CD4-positive, alpha-beta memory T cell (primary cell): ENCODE results near the gene TFAP2E. TPM values are rescaled to one million over a fixed set of nuclear protein-coding genes. Genes with fewer than 3 reads are reported as not detected.

ENCODE experiments used
- CTCF ChIA-PET: fragments of 350-600 bp; sonication (Branson Sonifier 250); formaldehyde crosslinking; loops from one replicate; lab custom pipeline; 2021; ENCODE audit warnings: inconsistent platforms; ENCODE audit not compliant: partially characterized antibody; lab: Charles Lee
- POLR2A ChIA-PET: fragments of 350-600 bp; sonication (Branson Sonifier 250); formaldehyde crosslinking; loops from one replicate; lab custom pipeline; 2021; ENCODE audit not compliant: partially characterized antibody; lab: Charles Lee
- DNase-seq, 5 donors: peaks; one replicate each; pipeline versions ENCODE4 v3.0.0 to v3.0.0-alpha.2; 2020 to 2022; ENCODE audit warnings: mixed read lengths in 1 of 5
- H3K27ac ChIP-seq: one replicate; pipeline ENCODE4 v1.7.0; 2013; ENCODE audit warnings: low read depth, low read length
- H3K27me3 ChIP-seq: 2 replicates; pipeline ENCODE4 v1.7.0; 2013; ENCODE audit warnings: mild to moderate bottlenecking, low read length, moderate library complexity; ENCODE audit not compliant: insufficient read depth
- H3K36me3 ChIP-seq: 2 replicates; pipeline ENCODE4 v1.7.0; 2013; ENCODE audit warnings: mild to moderate bottlenecking, low read length, moderate library complexity; ENCODE audit not compliant: insufficient read depth
- H3K4me1 ChIP-seq: 2 replicates; pipeline ENCODE4 v1.7.0; 2013; ENCODE audit warnings: mild to moderate bottlenecking, low read length, moderate library complexity; ENCODE audit not compliant: insufficient read depth
- H3K4me3 ChIP-seq, 2 donors: one replicate each; pipeline ENCODE4 v1.7.0; 2013; ENCODE audit warnings: low read length in 2 of 2, mild to moderate bottlenecking in 1 of 2
- H3K9me3 ChIP-seq, 2 donors: one replicate each; pipeline ENCODE4 v1.7.0; 2013; ENCODE audit warnings: low read length in 2 of 2, control low read depth in 1 of 2; ENCODE audit not compliant: control insufficient read depth in 1 of 2
- H3K27ac Mint-ChIP-seq, 7 donors: one replicate each; pipeline ENCODE4 v1.8.0; 2020 to 2021; ENCODE audit warnings: mixed read lengths in 7 of 7, mild to moderate bottlenecking in 6 of 7, inconsistent platforms in 3 of 7, moderate library complexity in 3 of 7
- H3K27me3 Mint-ChIP-seq, 2 donors: one replicate each; pipeline ENCODE4 v1.8.0; 2020 to 2021; ENCODE audit warnings: mixed read lengths in 2 of 2
- H3K36me3 Mint-ChIP-seq, 2 donors: one replicate each; pipeline ENCODE4 v1.8.0; 2020 to 2021; ENCODE audit warnings: mixed read lengths in 2 of 2, inconsistent platforms in 1 of 2, mild to moderate bottlenecking in 1 of 2
- H3K4me1 Mint-ChIP-seq, 4 donors: one replicate each; pipeline ENCODE4 v1.8.0; 2020 to 2021; ENCODE audit warnings: mixed read lengths in 4 of 4, mild to moderate bottlenecking in 1 of 4
- H3K4me3 Mint-ChIP-seq, 8 donors: one replicate each; pipeline ENCODE4 v1.8.0; 2020 to 2021; ENCODE audit warnings: mixed read lengths in 8 of 8, mild to moderate bottlenecking in 7 of 8, moderate library complexity in 6 of 8, inconsistent platforms in 3 of 8
- H3K9me3 Mint-ChIP-seq, 8 donors: one replicate each; pipeline ENCODE4 v1.8.0; 2020 to 2021; ENCODE audit warnings: mixed read lengths in 8 of 8, mild to moderate bottlenecking in 5 of 8, inconsistent platforms in 3 of 8, moderate library complexity in 1 of 8
- intact Hi-C: fragments of 100-400 bp; cut with micrococcal nuclease; formaldehyde crosslinking; loops from one replicate; pipeline ENCODE4 v1.15.1; 2023
- polyA plus RNA-seq, 2 donors: library from polyadenylated mRNA; unstranded; fragments of 300-500 nt; fragmentation: Illumina TruSeq; gene quantifications; one replicate each; pipeline ENCODE4 v1.2.3, GENCODE V29; 2021
- total RNA-seq, 2 experiments: library from RNA; stranded (reverse); gene quantifications; one replicate each; pipeline ENCODE4 v1.2.3, GENCODE V29; 2021

The TFAP2E gene
- total RNA-seq = 1 to 10 TPM; 2.3 to 2.9 TPM
- under 1 TPM in 1 of 2 donors, not detected in 1; 0.23 TPM for polyA plus RNA-seq

DNA sequence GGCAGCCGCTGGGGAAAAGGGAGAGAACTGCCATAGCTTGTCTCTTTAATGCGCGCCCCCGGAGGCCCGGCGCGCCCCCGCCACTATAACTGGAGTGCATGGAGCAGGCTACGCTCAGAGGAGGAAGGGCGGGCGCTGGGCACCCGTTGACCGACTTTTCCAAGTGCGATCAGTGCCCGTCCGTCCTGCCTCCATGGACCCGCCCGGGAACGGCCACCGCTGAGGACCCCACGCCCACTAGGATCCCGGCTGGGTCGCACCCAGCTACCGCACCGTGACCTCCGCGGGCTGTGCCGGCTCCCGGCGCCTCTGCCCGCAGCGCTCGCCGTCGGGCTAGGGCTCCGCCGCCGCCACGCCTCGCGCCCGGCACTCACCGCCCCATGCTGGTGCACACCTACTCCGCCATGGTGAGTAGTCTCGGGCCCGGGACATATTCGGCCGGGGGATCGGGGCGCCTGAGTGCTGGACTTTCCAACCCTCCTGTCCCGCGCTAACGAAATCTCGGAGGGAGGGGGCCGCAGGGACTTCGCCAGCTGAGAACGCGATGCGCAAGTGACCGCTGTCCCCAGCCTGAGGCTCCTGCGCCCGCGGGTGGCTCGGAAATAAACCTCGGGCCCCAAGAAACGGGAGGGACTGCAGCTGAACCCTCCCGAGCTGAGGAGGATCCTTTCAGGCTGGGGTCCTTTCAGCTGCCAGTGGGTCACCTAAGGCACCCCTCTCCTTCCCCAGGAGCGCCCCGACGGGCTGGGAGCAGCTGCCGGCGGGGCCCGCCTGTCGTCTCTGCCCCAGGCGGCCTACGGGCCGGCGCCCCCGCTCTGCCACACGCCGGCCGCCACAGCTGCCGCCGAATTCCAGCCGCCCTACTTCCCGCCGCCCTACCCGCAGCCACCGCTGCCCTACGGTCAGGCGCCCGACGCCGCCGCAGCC is at the start of gene TFAP2E:
Gene TFAP2E, plus strand, starts transcription at position 117 of the 927 bp plus-strand sequence. Its CDS starts 264 bp downstream, at position 381.
- Histone ChIP-seq H3K27me3 (no peaks in the 10 kb centered on the region), H3K9me3 (no peaks in the 10 kb centered on the region), H3K36me3 (no peaks in the 10 kb centered on the region), H3K4me1 (peaks cover 27% of the 10 kb centered on the region), H3K4me3 (no peak within 1 kb of the TSS), H3K27ac (no peak within 1 kb of the TSS)
- no peak for DNase-seq
- ChIA-PET CTCF (interaction anchor here (0.7 to 4.1 kb wide), 6 partner anchors 8 to 202 kb away, joined by 3 to 50 read pairs (median 14); no protein-coding TSS in a partner anchor), POLR2A (interaction anchor here (0.9 to 2.4 kb wide), 6 partner anchors 9 to 196 kb away, joined by 3 to 9 read pairs (median 3); partner anchors contain the start of genes CLSPN, KIAA0319L and NCDN)
- Mint-ChIP-seq H3K4me1 (peaks cover 13 to 43% (median 26%) of the 10 kb centered on the region in 4 donors), H3K27ac (peak within 1 kb of the TSS in 1 of 7 donors; percentile 6), H3K36me3 (no peaks in the 10 kb centered on the region), H3K4me3 (peak within 1 kb of the TSS in 5 of 8 donors; percentile 8 to 72 (median 47)), H3K9me3 (peaks cover 0 to 2% (median 0%) of the 10 kb centered on the region in 8 donors), H3K27me3 (peaks cover 1 to 2% of the 10 kb centered on the region in 2 donors)
- intact Hi-C loops = no loop called here

DNA sequence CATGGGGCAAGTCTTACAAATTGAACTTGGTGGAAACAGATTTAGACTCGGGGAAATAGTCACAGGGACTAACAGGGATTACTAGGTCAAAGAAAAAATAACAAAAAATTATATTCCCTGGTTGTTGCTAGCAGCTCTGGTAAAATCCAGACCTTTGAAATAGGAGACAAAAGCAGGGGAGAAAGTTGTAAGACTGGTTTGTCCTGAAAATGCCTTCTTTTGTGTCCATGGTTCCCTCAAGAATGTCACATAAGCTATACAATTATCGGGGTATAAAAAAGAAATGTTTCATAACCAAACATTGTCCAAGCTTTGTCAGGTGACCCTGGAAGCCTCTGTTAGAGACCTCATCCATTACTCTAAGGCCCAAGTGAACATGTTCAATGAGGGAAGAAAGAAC is 49.0 kb upstream of the TFAP2E start:
- Mint-ChIP-seq H3K4me1 (peaks cover 12 to 28% (median 19%) of the 10 kb centered on the region in 4 donors), H3K27ac (peak overlapping the region in 3 of 7 donors; percentile 8 to 36 (median 21)), H3K27me3 (no peaks in the 10 kb centered on the region), H3K36me3 (peaks cover 23 to 41% of the 10 kb centered on the region in 2 donors), H3K4me3 (no peak overlapping the region), H3K9me3 (peaks cover 0 to 22% (median 2%) of the 10 kb centered on the region in 8 donors)
- POLR2A ChIA-PET = interaction anchor here (1.1 to 1.4 kb wide), 2 partner anchors 12 to 15 kb away, joined by 3 read pairs; no protein-coding TSS in a partner anchor
- CTCF ChIA-PET = no interaction called here
- H3K27ac ChIP-seq = no peak overlapping the region
- DNase-seq = no peak
- no peaks in the 10 kb centered on the region for H3K36me3 ChIP-seq
- intact Hi-C loops = no loop called here
- H3K4me3 ChIP-seq = no peak overlapping the region
- H3K27me3 ChIP-seq = no peaks in the 10 kb centered on the region
- peaks cover 7% of the 10 kb centered on the region for H3K4me1 ChIP-seq
- H3K9me3 ChIP-seq = no peaks in the 10 kb centered on the region

DNA sequence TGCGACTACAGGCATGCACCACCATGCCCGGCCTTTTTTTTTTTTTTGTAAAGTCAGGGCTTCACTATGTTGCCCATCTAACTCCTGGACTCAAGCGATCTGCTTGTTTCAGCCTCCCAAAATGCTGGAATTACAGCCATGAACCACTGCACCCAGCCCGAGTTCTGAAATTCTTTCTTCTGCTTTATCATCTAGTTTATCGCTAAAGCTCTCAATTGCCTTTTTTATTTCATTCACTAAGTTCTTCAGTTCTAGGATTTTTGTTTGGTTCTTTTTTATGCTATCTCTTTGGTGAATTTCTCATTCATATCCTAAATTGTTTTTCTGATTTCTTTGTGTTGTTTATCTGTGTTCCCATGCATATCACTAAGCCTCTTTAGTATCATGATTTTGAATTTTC is 42.9 kb upstream of the TFAP2E start:
- no peak for DNase-seq
- ChIA-PET POLR2A (no interaction called here), CTCF (interaction anchor here (0.7 kb wide), 1 partner anchor 22 kb away, joined by 3 read pairs; no protein-coding TSS in a partner anchor)
- Mint-ChIP-seq H3K4me3 (no peak overlapping the region), H3K4me1 (peaks cover 13 to 22% (median 15%) of the 10 kb centered on the region in 4 donors), H3K9me3 (peaks cover 0 to 26% (median 1%) of the 10 kb centered on the region in 8 donors), H3K27ac (peak overlapping the region in 2 of 7 donors; percentile 14 to 15), H3K36me3 (peaks cover 42 to 47% of the 10 kb centered on the region in 2 donors), H3K27me3 (no peaks in the 10 kb centered on the region)
- Histone ChIP-seq H3K4me1 (peaks cover under 1% of the 10 kb centered on the region), H3K27ac (no peak overlapping the region), H3K27me3 (no peaks in the 10 kb centered on the region), H3K36me3 (peaks cover 7% of the 10 kb centered on the region), H3K4me3 (no peak overlapping the region), H3K9me3 (no peaks in the 10 kb centered on the region)
- intact Hi-C loops = no loop called here

DNA sequence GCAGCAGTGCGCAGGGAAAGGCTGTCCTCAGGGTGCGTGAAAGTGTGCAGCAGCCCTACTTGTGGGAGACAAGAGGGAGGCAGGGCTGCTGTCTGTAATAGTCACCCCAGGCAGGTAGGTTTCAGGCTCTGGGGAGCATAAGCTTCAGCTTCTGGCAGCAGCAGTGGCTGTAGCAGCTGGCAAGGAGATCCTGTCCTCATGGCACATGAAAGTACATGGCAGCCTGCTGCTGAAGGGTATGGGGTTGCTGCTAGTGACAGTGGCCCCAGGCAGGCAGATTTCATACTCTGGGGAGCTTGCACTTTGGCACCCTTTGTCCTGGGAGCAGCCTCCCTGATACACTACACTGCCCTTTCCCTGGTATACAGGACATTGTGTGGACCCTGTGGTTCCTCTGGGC is 42.2 kb upstream of the TFAP2E start:
- POLR2A ChIA-PET = no interaction called here
- no peaks in the 10 kb centered on the region for H3K9me3 ChIP-seq
- H3K36me3 ChIP-seq = peaks cover 7% of the 10 kb centered on the region
- peaks cover 7% of the 10 kb centered on the region for H3K4me1 ChIP-seq
- Mint-ChIP-seq H3K4me1 (peaks cover 20 to 30% (median 22%) of the 10 kb centered on the region in 4 donors), H3K9me3 (peaks cover 0 to 18% (median 1%) of the 10 kb centered on the region in 8 donors), H3K4me3 (no peak overlapping the region), H3K27me3 (no peaks in the 10 kb centered on the region), H3K27ac (no peak overlapping the region), H3K36me3 (peaks cover 44 to 47% of the 10 kb centered on the region in 2 donors)
- intact Hi-C loops = no loop called here
- no peak for DNase-seq
- no peak overlapping the region for H3K27ac ChIP-seq
- no peak overlapping the region for H3K4me3 ChIP-seq
- CTCF ChIA-PET = no interaction called here
- no peaks in the 10 kb centered on the region for H3K27me3 ChIP-seq

DNA sequence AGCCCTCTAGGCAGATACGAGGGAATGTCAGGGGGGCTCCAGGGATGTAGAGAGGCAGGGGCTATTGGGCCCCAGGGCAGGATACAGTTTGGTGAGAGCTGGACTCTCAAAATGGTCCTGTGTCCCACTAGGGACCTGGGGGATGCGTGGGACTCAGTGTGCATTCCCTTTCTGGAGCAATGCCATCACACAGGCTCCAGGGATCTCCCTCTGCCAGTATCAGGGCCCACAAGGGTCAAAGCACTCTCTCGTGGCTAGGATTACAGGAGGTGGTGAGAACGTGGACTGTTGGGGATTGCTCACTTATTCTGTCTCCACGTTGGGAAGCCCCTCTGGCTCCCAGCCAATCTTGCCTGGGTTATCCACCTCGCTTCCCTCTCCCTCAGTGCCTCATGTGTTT is 41.7 kb upstream of the TFAP2E start:
- H3K4me3 Mint-ChIP-seq = no peak overlapping the region

DNA sequence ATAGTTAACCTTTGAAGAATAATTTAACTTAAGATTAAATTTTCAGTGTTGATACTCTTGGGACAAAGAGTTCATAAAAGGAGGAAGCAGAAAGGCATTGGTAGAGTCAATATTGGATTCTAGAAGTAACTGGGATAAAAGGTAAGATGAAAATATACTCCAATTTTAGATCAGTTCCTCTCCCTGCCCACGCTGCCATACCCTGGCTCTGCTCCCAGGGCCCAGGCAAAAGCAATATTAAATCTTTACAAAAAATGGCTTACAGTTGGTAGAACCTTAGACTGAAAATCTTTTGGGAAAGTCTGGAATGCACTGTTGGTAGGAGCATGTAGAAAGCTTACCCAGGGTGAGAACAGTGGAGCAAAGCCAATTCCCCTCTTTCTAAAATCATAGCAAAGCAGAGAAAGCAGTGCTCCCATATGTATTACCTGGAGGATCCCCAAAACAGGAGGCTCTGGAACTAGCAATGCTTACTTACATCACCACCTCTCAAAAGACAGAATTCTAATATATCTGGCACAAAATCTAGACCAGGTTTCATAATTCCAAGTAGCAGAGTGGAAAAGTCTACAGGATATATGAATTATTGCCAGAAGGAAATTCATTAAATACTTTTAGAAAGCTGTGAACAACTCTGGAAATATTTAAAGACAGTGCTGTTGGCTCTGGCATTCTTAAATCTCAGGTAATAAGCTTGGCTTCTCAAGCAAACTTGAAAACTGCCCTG is 40.5 kb upstream of the TFAP2E start:
- Mint-ChIP-seq H3K27ac (no peak overlapping the region), H3K4me1 (peaks cover 34 to 47% (median 37%) of the 10 kb centered on the region in 4 donors), H3K9me3 (peaks cover 0 to 11% (median 1%) of the 10 kb centered on the region in 8 donors), H3K4me3 (no peak overlapping the region), H3K36me3 (peaks cover 37 to 50% of the 10 kb centered on the region in 2 donors), H3K27me3 (no peaks in the 10 kb centered on the region)
- intact Hi-C loops = no loop called here
- H3K27ac ChIP-seq = no peak overlapping the region
- ChIA-PET POLR2A (no interaction called here), CTCF (interaction anchor here (1.6 to 12.1 kb wide), 4 partner anchors 12 to 195 kb away, joined by 3 to 195 read pairs (median 11); no protein-coding TSS in a partner anchor)
- H3K4me3 ChIP-seq = no peak overlapping the region
- no peaks in the 10 kb centered on the region for H3K27me3 ChIP-seq
- H3K4me1 ChIP-seq = peaks cover 23% of the 10 kb centered on the region
- DNase-seq = no peak
- no peaks in the 10 kb centered on the region for H3K9me3 ChIP-seq
- peaks cover 7% of the 10 kb centered on the region for H3K36me3 ChIP-seq

More for the DNA sequence above, 41.7 kb upstream of the TFAP2E start:
- peaks cover 44 to 48% of the 10 kb centered on the region in 2 donors for H3K36me3 Mint-ChIP-seq
- Histone ChIP-seq H3K9me3 (no peaks in the 10 kb centered on the region), H3K27ac (no peak overlapping the region), H3K4me3 (no peak overlapping the region), H3K27me3 (no peaks in the 10 kb centered on the region), H3K4me1 (peaks cover 10% of the 10 kb centered on the region), H3K36me3 (peaks cover 7% of the 10 kb centered on the region)
- H3K9me3 Mint-ChIP-seq = peaks cover 0 to 18% (median 1%) of the 10 kb centered on the region in 8 donors
- intact Hi-C loops = no loop called here
- ChIA-PET POLR2A (no interaction called here), CTCF (interaction anchor here (12.1 kb wide), 1 partner anchor 78 kb away, joined by 195 read pairs; no protein-coding TSS in a partner anchor)
- no peak for DNase-seq
- H3K4me1 Mint-ChIP-seq = peaks cover 24 to 34% (median 27%) of the 10 kb centered on the region in 4 donors
- no peaks in the 10 kb centered on the region for H3K27me3 Mint-ChIP-seq
- no peak overlapping the region for H3K27ac Mint-ChIP-seq
